ENCODE data around the gene KCNMA1. TPM values are rescaled to one million over a fixed set of nuclear protein-coding genes. Genes with fewer than 3 reads are reported as not detected.

The KCNMA1 gene
- total RNA-seq, 1 experiment from 2014 or later = 143 TPM

DNA sequence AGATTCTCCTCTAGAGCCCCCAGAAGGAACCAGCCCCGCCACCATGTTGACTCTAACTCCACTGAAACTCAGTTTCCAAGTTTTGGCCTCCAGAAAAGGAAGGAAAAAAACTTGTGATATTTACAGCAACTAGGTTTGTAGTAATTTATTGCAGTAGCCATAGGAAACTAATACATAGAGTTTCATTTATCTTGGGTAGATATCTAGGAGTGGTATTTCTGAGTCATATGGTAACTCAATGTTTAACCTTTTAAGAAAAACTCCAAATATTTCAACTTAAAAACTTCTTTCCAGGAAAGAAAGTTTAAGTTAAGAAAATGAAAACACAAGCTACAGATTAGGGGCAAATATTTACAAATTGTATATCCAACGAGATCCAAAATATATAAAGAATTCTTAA is 576.7 kb downstream of the KCNMA1 start:
- H3K4me2 ChIP-seq (ENCODE audit: low read length) = peak overlapping the region; percentile 0; the same call in 1 of the 2 replicates
- H3K36me3 ChIP-seq (ENCODE audit: low read depth, low read length) = no peaks in the 10 kb centered on the region; the same call in 1 of the 2 replicates
- BruUV-seq (replicated peaks) = no TSS peak
- peak; percentile 67 for ATAC-seq
- H3K27ac ChIP-seq (ENCODE audit: low read length) = no peak overlapping the region
- no peaks in the 10 kb centered on the region for H3K79me2 ChIP-seq (ENCODE audit: low read length)
- H3K4me3 ChIP-seq (ENCODE audit: low read length) = no peak overlapping the region
- no peaks in the 10 kb centered on the region for H3K27me3 ChIP-seq (ENCODE audit: low read length)
- H3K4me1 ChIP-seq (ENCODE audit: insufficient read depth, low read length) = peaks cover 12% of the 10 kb centered on the region
- peaks cover 3% of the 10 kb centered on the region; the same call in 1 of the 2 replicates for H3K9me2 ChIP-seq (replicated peaks; ENCODE audit: low read length)
- intact Hi-C loops (cut with micrococcal nuclease) = loop anchor here (1.0 to 5.0 kb wide), 2 partner anchors 13 to 51 kb away; no protein-coding TSS in a partner anchor
- H2AFZ ChIP-seq (ENCODE audit: low read length) = no peak overlapping the region
- H3F3A ChIP-seq (ENCODE audit: low read length, unreplicated experiment) = no peaks in the 10 kb centered on the region
- H3K9me3 ChIP-seq (ENCODE audit: low read length) = peaks cover 8% of the 10 kb centered on the region; the same call in 1 of the 2 replicates
- peak; percentile 50 for DNase-seq
- ChIA-PET CTCF (no interaction called here), POLR2A (ENCODE audit: unreplicated experiment) (no interaction called here)
- TF ChIP-seq EZH2 (IDR thresholded peaks at IDR 0.05; ENCODE audit: low read length, unreplicated experiment) (no peak), EZH2phosphoT487 (IDR thresholded peaks at IDR 0.05; ENCODE audit: borderline replicate concordance, low read length) (no peak), CTCF (conservative IDR thresholded peaks at IDR 0.05; ENCODE audit: low read depth, low read length) (no peak)
- H3K9ac ChIP-seq (ENCODE audit: low read length) = no peak overlapping the region
- no peaks in the 10 kb centered on the region for H4K20me1 ChIP-seq (ENCODE audit: low read length)

- Histone ChIP-seq H3K4me3 (ENCODE audit: low read length) (no peak overlapping the region), H3K9me2 (replicated peaks; ENCODE audit: low read length) (peaks cover 3% of the 10 kb centered on the region; the same call in 1 of the 2 replicates), H3K9ac (ENCODE audit: low read length) (no peak overlapping the region), H3K79me2 (ENCODE audit: low read length) (no peaks in the 10 kb centered on the region), H3K4me1 (ENCODE audit: insufficient read depth, low read length) (peaks cover 12% of the 10 kb centered on the region), H3K36me3 (ENCODE audit: low read depth, low read length) (no peaks in the 10 kb centered on the region; the same call in 1 of the 2 replicates), H3K27me3 (ENCODE audit: low read length) (no peaks in the 10 kb centered on the region), H3K4me2 (ENCODE audit: low read length) (no peak overlapping the region), H3K9me3 (ENCODE audit: low read length) (peaks cover 8% of the 10 kb centered on the region; the same call in 1 of the 2 replicates), H2AFZ (ENCODE audit: low read length) (no peak overlapping the region), H3F3A (ENCODE audit: low read length, unreplicated experiment) (no peaks in the 10 kb centered on the region), H3K27ac (ENCODE audit: low read length) (no peak overlapping the region), H4K20me1 (ENCODE audit: low read length) (no peaks in the 10 kb centered on the region)
- CTCF ChIA-PET = no interaction called here
- ATAC-seq (no peak), DNase-seq (no peak)
- intact Hi-C loops (cut with micrococcal nuclease) = loop anchor here (5.0 kb wide), 1 partner anchor 34 kb away; no protein-coding TSS in a partner anchor
- POLR2A ChIA-PET (ENCODE audit: unreplicated experiment) = no interaction called here
- TF ChIP-seq EZH2 (IDR thresholded peaks at IDR 0.05; ENCODE audit: low read length, unreplicated experiment) (peak; percentile 40), EZH2phosphoT487 (IDR thresholded peaks at IDR 0.05; ENCODE audit: borderline replicate concordance, low read length) (no peak)
- BruUV-seq (replicated peaks) = no TSS peak
These were observed 581.0 kb downstream of the KCNMA1 start for GRCh38 chr10:77056650-77057049.

DNA sequence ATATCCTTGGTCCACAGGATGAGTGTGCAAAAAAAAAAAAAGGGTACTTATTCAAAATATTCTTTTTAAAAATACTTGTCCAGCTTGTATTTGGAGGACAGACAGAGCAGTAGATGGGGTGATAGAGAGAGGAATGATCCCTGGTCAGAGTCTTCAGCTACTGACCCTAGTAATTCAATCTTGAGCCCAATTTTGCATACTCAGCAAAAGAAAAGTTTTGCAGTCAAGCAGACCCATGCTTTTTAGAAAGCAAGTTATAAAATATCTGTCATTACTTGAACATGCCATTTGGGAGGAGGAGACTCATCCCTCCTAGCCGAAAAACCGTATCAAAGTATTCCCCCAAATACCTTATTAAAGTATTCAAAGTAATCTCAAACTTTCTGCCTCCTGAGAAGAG is 585.0 kb downstream of the KCNMA1 start:
- Histone ChIP-seq H3K4me2 (ENCODE audit: low read length) (no peak overlapping the region), H3F3A (ENCODE audit: low read length, unreplicated experiment) (no peaks in the 10 kb centered on the region), H2AFZ (ENCODE audit: low read length) (no peak overlapping the region), H3K36me3 (ENCODE audit: low read depth, low read length) (no peaks in the 10 kb centered on the region; the same call in 1 of the 2 replicates), H3K27me3 (ENCODE audit: low read length) (no peaks in the 10 kb centered on the region), H3K4me1 (ENCODE audit: insufficient read depth, low read length) (no peaks in the 10 kb centered on the region), H3K9me2 (replicated peaks; ENCODE audit: low read length) (no peaks in the 10 kb centered on the region), H3K9ac (ENCODE audit: low read length) (no peak overlapping the region), H3K9me3 (ENCODE audit: low read length) (peaks cover 8% of the 10 kb centered on the region; the same call in 1 of the 2 replicates), H3K4me3 (ENCODE audit: low read length) (no peak overlapping the region), H3K79me2 (ENCODE audit: low read length) (no peaks in the 10 kb centered on the region), H3K27ac (ENCODE audit: low read length) (no peak overlapping the region), H4K20me1 (ENCODE audit: low read length) (no peaks in the 10 kb centered on the region)
- no peak for TF ChIP-seq CTCF (conservative IDR thresholded peaks at IDR 0.05; ENCODE audit: low read depth, low read length)
- no peak for TF ChIP-seq EZH2phosphoT487 (IDR thresholded peaks at IDR 0.05; ENCODE audit: borderline replicate concordance, low read length)
- no peak for TF ChIP-seq EZH2 (IDR thresholded peaks at IDR 0.05; ENCODE audit: low read length, unreplicated experiment)
- no peak for DNase-seq
- BruUV-seq (replicated peaks) = no TSS peak
- ChIA-PET POLR2A (ENCODE audit: unreplicated experiment) (interaction anchor here (0.6 kb wide), 1 partner anchor 15 kb away, joined by 3 read pairs; no protein-coding TSS in a partner anchor), CTCF (no interaction called here)
- intact Hi-C loops (cut with micrococcal nuclease) = no loop called here
- no peak for ATAC-seq

Measured in PC-3 (cell line).